Measurements from ENCODE around the gene ARSG. TPM values are rescaled to one million over a fixed set of nuclear protein-coding genes. Genes with fewer than 3 reads are reported as not detected.

The ARSG gene
- total and polyA plus RNA-seq, 2 of the 13 experiments (the other 11 are each of a cell fraction or from before 2014, with no cell fraction given), result 3.7 to 15.2 TPM

- TF ChIP-seq ZNF784 (CRISPR knock-in tag; IDR thresholded peaks at IDR 0.05; ENCODE audit: borderline replicate concordance) (no peak), DMAP1 (CRISPR knock-in tag; IDR thresholded peaks at IDR 0.05) (no peak), ZNF530 (CRISPR knock-in tag; IDR thresholded peaks at IDR 0.05; ENCODE audit: low read depth) (no peak), KLF6 (CRISPR knock-in tag; IDR thresholded peaks at IDR 0.05) (no peak), THAP8 (CRISPR knock-in tag; IDR thresholded peaks at IDR 0.05; ENCODE audit: borderline replicate concordance) (no peak), BCLAF1 (IDR thresholded peaks at IDR 0.05) (no peak), NFE2L2 (IDR thresholded peaks at IDR 0.05; ENCODE audit: low read length) (peak; percentile 30; the same call in 1 of the 2 replicates), HIC2 (CRISPR knock-in tag; IDR thresholded peaks at IDR 0.05; ENCODE audit: low read depth) (no peak), HHEX (CRISPR knock-in tag; IDR thresholded peaks at IDR 0.05) (no peak), ZNF816 (CRISPR knock-in tag; IDR thresholded peaks at IDR 0.05; ENCODE audit: borderline replicate concordance) (0 out of 2 replicates have a peak, but pooled peaks have one; percentile 48), ARID2 (CRISPR knock-in tag; IDR thresholded peaks at IDR 0.05; ENCODE audit: borderline replicate concordance) (no peak; the same call in 1 of the 2 replicates), PRPF4 (IDR thresholded peaks at IDR 0.05; ENCODE audit: low read depth, low read length, poor library complexity, severe bottlenecking) (no peak), SP1 (IDR thresholded peaks at IDR 0.05) (no peak), SP1 (CRISPR knock-in tag; IDR thresholded peaks at IDR 0.05) (peak; percentile 39; the same call in 1 of the 2 replicates), ONECUT2 (CRISPR knock-in tag; IDR thresholded peaks at IDR 0.05) (no peak), MYC (CRISPR knock-in tag; IDR thresholded peaks at IDR 0.05; ENCODE audit: borderline replicate concordance) (no peak), SRF (IDR thresholded peaks at IDR 0.05; ENCODE audit: low read depth, low read length) (no peak), ZNF615 (CRISPR knock-in tag; IDR thresholded peaks at IDR 0.05; ENCODE audit: borderline replicate concordance) (peak; percentile 92), ZNF503 (CRISPR knock-in tag; IDR thresholded peaks at IDR 0.05) (no peak), ZNF24 (IDR thresholded peaks at IDR 0.05) (no peak)
- TF ChIP-seq, protein P1, sequence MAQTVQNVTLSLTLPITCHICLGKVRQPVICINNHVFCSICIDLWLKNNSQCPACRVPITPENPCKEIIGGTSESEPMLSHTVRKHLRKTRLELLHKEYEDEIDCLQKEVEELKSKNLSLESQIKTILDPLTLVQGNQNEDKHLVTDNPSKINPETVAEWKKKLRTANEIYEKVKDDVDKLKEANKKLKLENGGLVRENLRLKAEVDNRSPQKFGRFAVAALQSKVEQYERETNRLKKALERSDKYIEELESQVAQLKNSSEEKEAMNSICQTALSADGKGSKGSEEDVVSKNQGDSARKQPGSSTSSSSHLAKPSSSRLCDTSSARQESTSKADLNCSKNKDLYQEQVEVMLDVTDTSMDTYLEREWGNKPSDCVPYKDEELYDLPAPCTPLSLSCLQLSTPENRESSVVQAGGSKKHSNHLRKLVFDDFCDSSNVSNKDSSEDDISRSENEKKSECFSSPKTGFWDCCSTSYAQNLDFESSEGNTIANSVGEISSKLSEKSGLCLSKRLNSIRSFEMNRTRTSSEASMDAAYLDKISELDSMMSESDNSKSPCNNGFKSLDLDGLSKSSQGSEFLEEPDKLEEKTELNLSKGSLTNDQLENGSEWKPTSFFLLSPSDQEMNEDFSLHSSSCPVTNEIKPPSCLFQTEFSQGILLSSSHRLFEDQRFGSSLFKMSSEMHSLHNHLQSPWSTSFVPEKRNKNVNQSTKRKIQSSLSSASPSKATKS (CRISPR knock-in tag; IDR thresholded peaks at IDR 0.05), result peak; percentile 95; the same call in 1 of the 2 replicates
Measured at GRCh38 chr17:68377771-68378267, 86.5 kb downstream of the ARSG start (continued).
